Eye (tissue), 1 donor: ENCODE results near the gene PIEZO2.
"Not testable (repeated sequence)": the region's sequence is repeated elsewhere in the genome, so short reads cannot be mapped to it uniquely, and the experiment has no call there.

Source experiments
- DNase-seq: peaks from one replicate; pipeline ENCODE4 v3.0.0-alpha.2; 2015

Gene PIEZO2

GRCh38 chr18:10878703-10879102 lies 270.7 kb downstream of the PIEZO2 start:
- no peak for DNase-seq

- DNase-seq = no peak
These were observed 271.4 kb downstream of the PIEZO2 start for GRCh38 chr18:10877987-10878386.

GRCh38 chr18:10875811-10876210 lies 273.6 kb downstream of the PIEZO2 start:
- DNase-seq = no peak

GRCh38 chr18:10872304-10872703 lies 277.1 kb downstream of the PIEZO2 start:
- no peak for DNase-seq

GRCh38 chr18:10864722-10865121 lies 284.6 kb downstream of the PIEZO2 start:
- no peak for DNase-seq

- no peak for DNase-seq
These were observed 286.3 kb downstream of the PIEZO2 start for GRCh38 chr18:10863026-10863425.

- no peak for DNase-seq
These were observed 288.4 kb downstream of the PIEZO2 start for GRCh38 chr18:10860928-10861327.

GRCh38 chr18:10860382-10860781 lies 289.0 kb downstream of the PIEZO2 start:
- no peak for DNase-seq

GRCh38 chr18:10858477-10858876 lies 290.9 kb downstream of the PIEZO2 start:
- no peak for DNase-seq

- DNase-seq = no peak
These were observed 293.2 kb downstream of the PIEZO2 start for GRCh38 chr18:10856132-10856531.

GRCh38 chr18:10852385-10853303 lies 296.7 kb downstream of the PIEZO2 start:
- DNase-seq = no peak

- DNase-seq = peak; percentile 83
These were observed 297.5 kb downstream of the PIEZO2 start for GRCh38 chr18:10851824-10852319.

- DNase-seq = no peak
These were observed 298.5 kb downstream of the PIEZO2 start for GRCh38 chr18:10850840-10851239.

- DNase-seq = no peak
These were observed 299.2 kb downstream of the PIEZO2 start for GRCh38 chr18:10850216-10850615.

GRCh38 chr18:10847907-10848306 lies 301.5 kb downstream of the PIEZO2 start:
- no peak for DNase-seq

GRCh38 chr18:10847408-10847790 lies 302.0 kb downstream of the PIEZO2 start:
- DNase-seq = no peak

- DNase-seq = no peak
These were observed 302.5 kb downstream of the PIEZO2 start for GRCh38 chr18:10846657-10847407.

- not testable (repeated sequence) for DNase-seq
These were observed 303.3 kb downstream of the PIEZO2 start for GRCh38 chr18:10846035-10846434.

GRCh38 chr18:10843565-10843964 lies 305.8 kb downstream of the PIEZO2 start:
- no peak for DNase-seq

GRCh38 chr18:10842861-10843260 lies 306.5 kb downstream of the PIEZO2 start:
- DNase-seq = no peak

- DNase-seq = no peak
These were observed 307.0 kb downstream of the PIEZO2 start for GRCh38 chr18:10842371-10842770.

- DNase-seq = no peak
These were observed 308.2 kb downstream of the PIEZO2 start for GRCh38 chr18:10841203-10841602.

- no peak for DNase-seq
These were observed 308.6 kb downstream of the PIEZO2 start for GRCh38 chr18:10840743-10841142.

GRCh38 chr18:10839421-10839820 lies 309.9 kb downstream of the PIEZO2 start:
- DNase-seq = no peak
